ENCODE data around the gene KRTAP10-9.
"Not testable (repeated sequence)": the region's sequence is repeated elsewhere in the genome, so short reads cannot be mapped to it uniquely, and the experiment has no call there.

Gene KRTAP10-9

DNA sequence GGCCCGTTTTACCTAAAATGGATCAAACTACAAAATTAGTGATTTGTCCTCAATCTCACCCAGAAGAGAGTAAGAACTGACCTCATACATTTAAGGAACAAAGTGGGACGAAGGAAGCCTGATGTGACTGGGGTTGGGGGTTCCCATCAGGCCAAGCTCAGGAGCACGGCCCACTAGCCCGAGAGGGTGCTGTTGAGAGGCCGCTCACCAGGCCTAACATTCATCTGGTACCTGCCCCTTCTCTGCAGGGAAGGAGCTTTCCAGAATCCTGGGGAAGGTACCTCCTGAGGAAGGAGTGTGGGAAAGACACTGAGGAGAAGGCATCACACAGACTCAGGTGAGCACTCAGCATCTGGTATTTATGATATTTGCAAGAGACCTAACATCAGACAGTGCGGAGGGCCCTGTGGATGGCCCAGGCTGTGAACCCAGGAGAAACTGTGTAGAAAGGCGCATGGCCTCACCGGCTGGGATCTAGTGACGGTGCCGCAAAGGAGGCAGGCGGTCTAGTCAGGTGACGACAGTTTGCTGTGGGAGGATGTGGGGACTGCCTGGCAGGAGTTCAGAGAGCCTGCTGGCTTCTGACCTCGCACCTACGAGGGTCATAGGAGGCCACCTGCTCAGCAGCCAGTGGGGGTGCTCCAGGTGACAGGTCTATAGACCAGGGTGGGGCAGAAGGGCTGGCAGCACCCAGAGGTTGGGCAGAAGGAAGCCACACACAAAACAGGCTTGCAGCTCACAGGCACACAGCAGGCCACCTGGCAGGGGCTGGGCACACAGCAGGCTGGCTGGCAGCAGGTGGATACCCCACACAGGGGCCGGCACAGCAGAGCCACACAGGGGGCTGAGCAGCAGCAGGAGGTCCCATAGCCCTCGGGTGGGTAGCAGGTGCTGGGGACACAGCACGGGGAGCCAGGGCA lies 27.0 kb downstream of the KRTAP10-9 start:
- no peaks in the 10 kb centered on the region for H3K36me3 ChIP-seq (ENCODE audit: control insufficient read depth, insufficient read depth, low read length)
- H3K4me3 ChIP-seq (ENCODE audit: low read length), result no peak overlapping the region
- H3K4me1 ChIP-seq (ENCODE audit: control insufficient read depth, insufficient read depth, low read length), result no peaks in the 10 kb centered on the region
- peaks cover 4% of the 10 kb centered on the region for H3K27me3 ChIP-seq (ENCODE audit: control insufficient read depth, insufficient read depth, low read length)
- H3K9ac ChIP-seq (ENCODE audit: low read length), result no peak overlapping the region
- no peak overlapping the region for H3K27ac ChIP-seq (ENCODE audit: low read depth, low read length)

DNA sequence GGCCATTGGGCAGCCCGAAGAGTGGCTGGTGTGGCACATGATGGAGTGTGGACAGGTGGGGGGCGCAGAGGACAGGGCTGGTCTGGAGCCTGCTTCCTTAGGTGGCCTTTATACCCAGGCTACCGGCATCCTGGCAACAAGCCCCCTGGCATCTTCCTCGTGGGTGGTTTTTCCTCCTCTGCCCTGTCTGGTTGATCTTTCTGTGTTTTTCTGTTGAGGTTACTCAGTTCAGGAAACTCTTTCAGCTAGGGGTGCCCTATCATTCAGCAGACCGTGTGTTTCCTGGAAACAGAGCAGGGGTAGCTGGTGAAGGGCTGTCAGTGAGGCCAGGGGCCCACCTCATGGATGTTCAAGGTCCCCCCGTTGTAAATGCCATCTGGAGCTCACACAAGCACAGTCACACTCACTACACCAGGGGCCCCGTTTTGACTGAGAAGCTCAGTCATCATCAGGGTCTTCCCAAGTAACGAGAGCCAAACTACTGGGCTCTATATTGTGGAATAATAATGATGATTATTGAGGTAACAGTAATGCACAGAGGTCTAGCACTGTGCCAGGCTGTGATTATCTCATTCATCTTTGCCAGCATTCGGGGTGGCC lies 27.8 kb downstream of the KRTAP10-9 start, which contains the start of gene KRTAP12-4:
TSS of gene KRTAP12-4 (minus strand) at position 84 of the 600 bp plus-strand sequence. CDS start at position 39, 45 bp downstream.
- H3K36me3 ChIP-seq (ENCODE audit: control insufficient read depth, insufficient read depth, low read length), result no peaks in the 10 kb centered on the region
- H3K27me3 ChIP-seq (ENCODE audit: control insufficient read depth, insufficient read depth, low read length), result peaks cover 4% of the 10 kb centered on the region
- no peak within 1 kb of the TSS for H3K27ac ChIP-seq (ENCODE audit: low read depth, low read length)
- no peak within 1 kb of the TSS for H3K4me3 ChIP-seq (ENCODE audit: low read length)
- no peaks in the 10 kb centered on the region for H3K4me1 ChIP-seq (ENCODE audit: control insufficient read depth, insufficient read depth, low read length)
- no peak within 1 kb of the TSS for H3K9ac ChIP-seq (ENCODE audit: low read length)

DNA sequence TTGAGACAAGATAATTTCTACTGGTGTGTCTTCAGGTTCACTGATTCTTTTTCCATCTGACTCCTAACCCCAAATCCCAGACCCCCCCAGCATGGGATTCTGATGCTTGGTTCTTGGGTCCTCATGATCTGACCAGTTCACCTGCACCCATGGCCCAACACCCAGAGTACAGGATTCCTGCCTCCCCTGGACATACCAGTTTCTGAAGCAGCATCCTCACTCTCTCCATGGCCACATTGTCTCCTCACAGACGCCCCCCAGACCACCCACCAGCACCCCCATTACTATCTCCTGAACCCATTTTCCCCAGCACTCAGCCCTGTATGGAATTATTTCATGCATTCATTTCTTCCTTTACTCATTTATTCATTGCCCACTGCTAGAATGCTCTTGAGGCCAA lies 30.0 kb downstream of the KRTAP10-9 start:
- Histone ChIP-seq H3K4me3 (ENCODE audit: low read length) (no peak overlapping the region), H3K4me1 (ENCODE audit: control insufficient read depth, insufficient read depth, low read length) (no peaks in the 10 kb centered on the region), H3K36me3 (ENCODE audit: control insufficient read depth, insufficient read depth, low read length) (no peaks in the 10 kb centered on the region), H3K27me3 (ENCODE audit: control insufficient read depth, insufficient read depth, low read length) (peaks cover 4% of the 10 kb centered on the region), H3K27ac (ENCODE audit: low read depth, low read length) (no peak overlapping the region), H3K9ac (ENCODE audit: low read length) (no peak overlapping the region)

DNA sequence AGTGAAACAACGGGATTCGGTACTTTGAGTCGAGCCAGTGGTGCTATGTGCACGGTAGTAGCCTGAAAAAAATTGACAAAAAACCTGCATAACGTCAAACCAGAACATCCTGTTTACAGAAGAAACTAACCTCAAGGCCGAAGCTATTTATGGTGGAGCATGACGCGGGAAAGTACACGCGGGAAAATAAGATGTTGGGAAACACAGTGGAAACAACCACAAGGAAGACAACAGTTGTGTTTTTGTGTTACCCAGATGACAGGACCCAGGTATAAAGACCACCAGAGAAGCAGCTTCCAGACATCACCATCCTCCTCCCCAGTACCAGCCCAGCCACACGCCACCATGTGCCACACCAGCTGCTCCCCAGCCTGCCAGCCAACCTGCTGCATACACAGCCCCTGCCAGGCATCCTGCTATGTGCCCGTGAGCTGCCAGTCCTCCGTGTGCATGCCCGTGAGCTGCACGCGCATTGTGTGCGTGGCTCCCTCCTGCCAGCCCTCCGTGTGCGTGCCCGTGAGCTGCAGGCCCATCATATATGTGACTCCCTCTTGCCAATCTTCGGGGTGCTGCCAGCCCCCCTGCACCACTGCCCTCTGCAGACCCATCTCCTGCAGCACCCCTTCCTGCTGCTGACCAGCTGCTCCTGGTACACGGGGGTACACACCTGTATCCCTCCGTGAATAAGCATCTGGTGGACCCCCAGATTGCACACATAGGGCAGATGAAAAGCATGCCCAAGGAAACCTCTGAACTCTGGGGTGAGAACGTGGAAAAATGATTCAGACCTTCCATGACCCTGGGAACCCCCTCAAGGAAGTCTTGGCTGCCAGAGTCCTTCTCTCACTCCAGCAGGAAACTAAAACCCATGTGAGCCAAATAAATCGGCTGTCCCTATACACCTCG lies 31.0 kb downstream of the KRTAP10-9 start, which contains the start of gene KRTAP12-3:
TSS of gene KRTAP12-3 (plus strand) at position 298 of the 906 bp plus-strand sequence. CDS start at position 346, 48 bp downstream.
- H3K4me1 ChIP-seq (ENCODE audit: control insufficient read depth, insufficient read depth, low read length), result no peaks in the 10 kb centered on the region
- H3K27me3 ChIP-seq (ENCODE audit: control insufficient read depth, insufficient read depth, low read length), result peaks cover 4% of the 10 kb centered on the region
- no peak within 1 kb of the TSS for H3K9ac ChIP-seq (ENCODE audit: low read length)
- H3K4me3 ChIP-seq (ENCODE audit: low read length), result no peak within 1 kb of the TSS
- H3K36me3 ChIP-seq (ENCODE audit: control insufficient read depth, insufficient read depth, low read length), result no peaks in the 10 kb centered on the region
- H3K27ac ChIP-seq (ENCODE audit: low read depth, low read length), result no peak within 1 kb of the TSS

DNA sequence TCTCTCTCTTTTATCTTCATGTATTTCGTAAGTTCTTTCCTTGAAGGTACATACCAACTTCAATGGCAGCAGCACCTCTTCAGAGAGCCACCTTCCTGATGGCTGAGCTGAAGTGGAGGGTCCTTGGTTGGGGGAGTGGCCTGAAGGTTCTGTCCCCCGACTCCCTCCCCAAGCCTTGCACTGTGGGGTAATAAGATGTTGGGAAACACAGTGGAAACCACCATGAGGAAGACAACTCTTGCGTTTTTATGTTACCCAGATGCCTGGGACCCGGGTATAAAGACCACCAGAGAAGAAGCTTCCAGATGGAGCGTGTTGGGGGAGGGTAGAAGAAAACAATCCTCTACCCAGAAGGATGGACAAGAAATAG lies 31.6 kb downstream of the KRTAP10-9 start:
- H3K4me3 ChIP-seq (ENCODE audit: low read length), result no peak overlapping the region
- H3K4me1 ChIP-seq (ENCODE audit: control insufficient read depth, insufficient read depth, low read length), result no peaks in the 10 kb centered on the region
- H3K36me3 ChIP-seq (ENCODE audit: control insufficient read depth, insufficient read depth, low read length), result no peaks in the 10 kb centered on the region
- no peak overlapping the region for H3K27ac ChIP-seq (ENCODE audit: low read depth, low read length)
- peaks cover 4% of the 10 kb centered on the region for H3K27me3 ChIP-seq (ENCODE audit: control insufficient read depth, insufficient read depth, low read length)
- H3K9ac ChIP-seq (ENCODE audit: low read length), result no peak overlapping the region

DNA sequence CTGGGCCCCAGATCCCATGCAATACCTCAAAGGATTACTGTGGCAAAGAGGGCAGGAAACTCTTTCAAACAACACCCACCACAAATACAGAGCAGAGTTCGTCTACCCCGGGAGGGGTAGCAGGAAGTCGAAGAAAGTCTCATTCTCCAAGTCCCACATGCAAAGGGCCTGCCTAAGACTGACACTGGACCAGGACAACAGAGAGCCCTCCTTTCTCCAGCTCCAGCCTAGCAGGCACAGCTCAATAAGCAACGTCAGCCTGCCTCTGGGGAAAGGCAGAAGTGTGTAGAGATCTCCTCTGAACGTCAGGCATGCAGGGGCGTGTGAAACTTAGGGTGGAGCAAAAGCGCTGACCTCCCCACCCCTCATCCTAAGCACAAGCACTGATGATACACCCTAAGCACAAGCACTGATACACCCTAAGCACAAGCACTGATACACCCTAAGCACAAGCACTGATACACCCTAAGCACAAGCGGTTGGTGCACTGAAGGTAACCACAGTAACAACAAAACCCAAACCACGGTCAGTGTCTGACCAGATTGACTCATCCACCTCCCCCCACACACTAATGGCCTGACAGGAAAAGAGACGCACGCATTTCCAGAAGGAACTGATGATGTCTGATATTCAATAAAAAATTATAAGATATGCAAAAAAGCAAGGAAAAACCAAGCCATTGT lies 32.2 kb downstream of the KRTAP10-9 start:
- H3K27me3 ChIP-seq (ENCODE audit: control insufficient read depth, insufficient read depth, low read length), result peaks cover 4% of the 10 kb centered on the region
- H3K36me3 ChIP-seq (ENCODE audit: control insufficient read depth, insufficient read depth, low read length), result no peaks in the 10 kb centered on the region
- H3K27ac ChIP-seq (ENCODE audit: low read depth, low read length), result no peak overlapping the region
- H3K9ac ChIP-seq (ENCODE audit: low read length), result no peak overlapping the region
- H3K4me3 ChIP-seq (ENCODE audit: low read length), result no peak overlapping the region
- no peaks in the 10 kb centered on the region for H3K4me1 ChIP-seq (ENCODE audit: control insufficient read depth, insufficient read depth, low read length)

DNA sequence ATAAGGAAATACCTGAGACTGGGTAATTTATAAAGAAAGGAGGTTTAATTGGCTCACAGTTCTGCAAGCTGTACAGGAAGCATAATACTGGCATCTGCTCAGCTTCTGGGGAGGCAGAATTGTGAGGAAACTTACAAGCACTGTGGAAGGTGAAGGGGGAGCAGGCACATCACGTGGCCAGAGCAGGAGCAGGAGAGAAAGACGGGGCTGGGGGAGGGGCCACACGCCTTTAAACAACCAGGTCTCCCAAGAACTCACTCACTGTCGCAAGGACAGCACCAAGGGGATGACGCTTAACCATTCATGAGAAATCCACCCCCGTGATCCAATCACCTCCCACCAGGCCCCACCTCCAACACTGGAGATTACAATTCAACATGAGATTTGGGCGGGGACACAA lies 34.7 kb downstream of the KRTAP10-9 start:
- H3K9ac ChIP-seq (ENCODE audit: low read length); H3K27me3 ChIP-seq (ENCODE audit: control insufficient read depth, insufficient read depth, low read length); H3K4me1 ChIP-seq (ENCODE audit: control insufficient read depth, insufficient read depth, low read length); H3K4me3 ChIP-seq (ENCODE audit: low read length); H3K36me3 ChIP-seq (ENCODE audit: control insufficient read depth, insufficient read depth, low read length); H3K27ac ChIP-seq (ENCODE audit: low read depth, low read length): not testable (repeated sequence)

DNA sequence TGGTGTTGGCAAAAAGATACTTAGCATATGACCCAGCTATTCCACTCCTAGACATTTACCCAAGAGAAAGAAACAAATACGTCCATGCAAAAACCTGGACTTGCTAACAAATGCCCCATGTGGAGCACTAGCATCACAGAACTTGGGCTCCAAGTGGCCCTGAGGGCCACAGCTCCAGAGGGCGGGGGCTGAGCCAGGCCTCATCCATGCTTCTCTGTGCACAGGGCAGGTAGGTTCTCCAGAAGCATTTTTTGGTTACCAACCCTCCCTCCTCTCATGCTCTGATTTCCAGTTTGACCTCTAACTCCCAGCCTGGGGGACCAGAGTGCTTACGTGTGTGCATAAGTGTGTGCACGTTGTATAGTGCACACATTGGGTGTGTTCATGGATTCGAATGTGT lies 37.8 kb downstream of the KRTAP10-9 start:
- Histone ChIP-seq H3K4me3 (ENCODE audit: low read length) (no peak overlapping the region), H3K36me3 (ENCODE audit: control insufficient read depth, insufficient read depth, low read length) (no peaks in the 10 kb centered on the region), H3K27ac (ENCODE audit: low read depth, low read length) (no peak overlapping the region), H3K27me3 (ENCODE audit: control insufficient read depth, insufficient read depth, low read length) (no peaks in the 10 kb centered on the region), H3K9ac (ENCODE audit: low read length) (no peak overlapping the region), H3K4me1 (ENCODE audit: control insufficient read depth, insufficient read depth, low read length) (no peaks in the 10 kb centered on the region)

DNA sequence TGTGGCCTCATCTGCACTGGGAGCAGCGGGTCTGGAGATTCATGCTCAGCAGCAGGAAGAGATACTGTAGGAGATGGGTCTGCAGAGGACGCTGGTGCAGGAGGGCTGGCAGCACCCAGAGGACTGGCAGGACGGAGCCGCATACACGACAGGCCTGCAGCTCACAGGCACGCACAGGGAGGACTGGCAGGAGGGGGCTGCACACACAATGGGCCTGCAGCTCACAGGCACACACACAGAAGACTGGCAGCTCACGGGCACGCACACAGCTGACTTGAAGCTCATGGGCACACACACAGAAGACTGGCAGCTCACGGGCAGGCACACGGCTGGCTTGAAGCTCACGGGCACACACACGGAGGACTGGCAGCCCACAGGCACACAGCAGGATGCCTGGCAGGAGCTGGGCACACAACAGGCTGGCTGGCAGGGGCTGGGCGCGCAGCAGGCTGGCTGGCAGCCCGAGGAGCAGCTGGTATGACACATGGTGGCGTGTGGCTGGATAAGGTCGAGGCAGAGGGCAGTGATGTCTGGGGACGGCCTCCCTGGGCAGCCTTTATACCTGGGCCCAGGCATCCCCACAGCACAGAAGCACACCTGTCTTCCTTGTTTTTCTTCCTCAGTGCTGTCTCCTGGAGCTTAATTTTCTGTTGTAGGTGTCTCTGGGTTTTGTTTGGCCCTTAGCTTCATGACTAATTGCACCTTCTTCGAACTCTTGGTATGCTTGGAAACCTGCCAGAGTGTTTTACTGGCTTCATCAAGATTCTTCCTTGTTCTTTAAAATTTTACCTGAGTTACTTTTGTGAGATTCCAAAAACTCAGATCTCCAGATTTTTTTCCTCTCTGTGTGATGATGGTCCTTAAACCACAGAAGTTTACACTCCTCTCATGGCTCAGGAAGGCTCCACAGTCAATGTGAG lies 39.8 kb downstream of the KRTAP10-9 start, which contains the start of gene KRTAP12-2:
TSS of gene KRTAP12-2 (minus strand) at position 527 of the 920 bp plus-strand sequence. CDS start at position 486, 41 bp downstream.
- Histone ChIP-seq H3K9ac (ENCODE audit: low read length) (no peak within 1 kb of the TSS), H3K4me1 (ENCODE audit: control insufficient read depth, insufficient read depth, low read length) (no peaks in the 10 kb centered on the region), H3K27me3 (ENCODE audit: control insufficient read depth, insufficient read depth, low read length) (no peaks in the 10 kb centered on the region), H3K4me3 (ENCODE audit: low read length) (no peak within 1 kb of the TSS), H3K27ac (ENCODE audit: low read depth, low read length) (no peak within 1 kb of the TSS), H3K36me3 (ENCODE audit: control insufficient read depth, insufficient read depth, low read length) (no peaks in the 10 kb centered on the region)

DNA sequence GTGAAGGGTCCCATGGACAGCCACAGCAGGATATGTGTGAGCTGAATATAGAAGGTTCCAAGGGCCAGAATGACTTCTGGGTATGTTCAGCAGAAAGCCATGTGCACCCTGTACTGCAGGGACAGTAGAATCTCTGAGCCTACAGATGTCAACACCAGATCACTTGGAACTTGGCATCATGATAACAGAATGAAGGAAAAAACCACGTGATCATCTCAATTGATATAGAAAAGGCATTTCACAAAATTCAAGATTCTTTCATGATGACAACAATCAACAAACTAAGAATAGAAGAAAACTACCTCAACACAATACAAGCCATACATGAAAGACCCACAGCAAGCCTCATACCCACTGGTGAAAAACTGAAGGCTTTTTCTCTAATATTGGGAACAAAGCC lies 40.7 kb downstream of the KRTAP10-9 start:
- no peaks in the 10 kb centered on the region for H3K36me3 ChIP-seq (ENCODE audit: control insufficient read depth, insufficient read depth, low read length)
- no peak overlapping the region for H3K9ac ChIP-seq (ENCODE audit: low read length)
- no peaks in the 10 kb centered on the region for H3K4me1 ChIP-seq (ENCODE audit: control insufficient read depth, insufficient read depth, low read length)
- no peak overlapping the region for H3K27ac ChIP-seq (ENCODE audit: low read depth, low read length)
- H3K4me3 ChIP-seq (ENCODE audit: low read length), result no peak overlapping the region
- H3K27me3 ChIP-seq (ENCODE audit: control insufficient read depth, insufficient read depth, low read length), result no peaks in the 10 kb centered on the region
